Measurements from ENCODE around the gene CRYBG3. TPM values are rescaled to one million over a fixed set of nuclear protein-coding genes. Genes with fewer than 3 reads are reported as not detected.

The CRYBG3 gene
- total and polyA plus RNA-seq, 2 of the 13 experiments (the other 11 are each of a cell fraction or from before 2014, with no cell fraction given) = 3.8 to 15.9 TPM

DNA sequence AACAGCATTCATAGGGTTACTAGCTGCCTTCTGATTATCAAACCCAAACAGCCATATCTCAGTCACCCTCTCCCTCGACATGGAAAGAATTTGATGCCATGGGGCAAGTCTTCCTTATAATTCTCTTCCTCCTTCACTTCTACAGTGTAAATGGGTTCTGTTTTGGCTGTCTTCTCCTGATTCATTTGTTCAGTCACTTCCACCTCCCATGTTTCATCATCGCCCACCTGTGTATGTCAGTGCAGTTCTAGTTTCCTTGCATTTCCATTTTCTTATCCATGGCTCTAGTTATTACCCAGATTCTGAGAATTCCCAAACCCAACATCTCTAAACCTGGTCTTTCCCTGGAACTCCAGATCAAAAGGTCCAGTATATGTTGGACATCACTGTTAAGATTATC is 109.4 kb downstream of the CRYBG3 start:
- H3K9ac ChIP-seq (ENCODE audit: insufficient read depth, low read depth, low read length) = no peak overlapping the region
- no peak for TF ChIP-seq ZNF326 (CRISPR knock-in tag; IDR thresholded peaks at IDR 0.05; ENCODE audit: borderline replicate concordance)
- TF ChIP-seq, protein P1, sequence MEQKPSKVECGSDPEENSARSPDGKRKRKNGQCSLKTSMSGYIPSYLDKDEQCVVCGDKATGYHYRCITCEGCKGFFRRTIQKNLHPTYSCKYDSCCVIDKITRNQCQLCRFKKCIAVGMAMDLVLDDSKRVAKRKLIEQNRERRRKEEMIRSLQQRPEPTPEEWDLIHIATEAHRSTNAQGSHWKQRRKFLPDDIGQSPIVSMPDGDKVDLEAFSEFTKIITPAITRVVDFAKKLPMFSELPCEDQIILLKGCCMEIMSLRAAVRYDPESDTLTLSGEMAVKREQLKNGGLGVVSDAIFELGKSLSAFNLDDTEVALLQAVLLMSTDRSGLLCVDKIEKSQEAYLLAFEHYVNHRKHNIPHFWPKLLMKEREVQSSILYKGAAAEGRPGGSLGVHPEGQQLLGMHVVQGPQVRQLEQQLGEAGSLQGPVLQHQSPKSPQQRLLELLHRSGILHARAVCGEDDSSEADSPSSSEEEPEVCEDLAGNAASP (CRISPR knock-in tag; IDR thresholded peaks at IDR 0.05; ENCODE audit: borderline replicate concordance) = no peak
- TF ChIP-seq ZNF331 (CRISPR knock-in tag; IDR thresholded peaks at IDR 0.05) = no peak
- no peak for TF ChIP-seq NPAS2 (CRISPR knock-in tag; IDR thresholded peaks at IDR 0.05; ENCODE audit: borderline replicate concordance)
- no peak for TF ChIP-seq KAT7 (CRISPR knock-in tag; IDR thresholded peaks at IDR 0.05; ENCODE audit: borderline replicate concordance)
- TF ChIP-seq, protein P2, sequence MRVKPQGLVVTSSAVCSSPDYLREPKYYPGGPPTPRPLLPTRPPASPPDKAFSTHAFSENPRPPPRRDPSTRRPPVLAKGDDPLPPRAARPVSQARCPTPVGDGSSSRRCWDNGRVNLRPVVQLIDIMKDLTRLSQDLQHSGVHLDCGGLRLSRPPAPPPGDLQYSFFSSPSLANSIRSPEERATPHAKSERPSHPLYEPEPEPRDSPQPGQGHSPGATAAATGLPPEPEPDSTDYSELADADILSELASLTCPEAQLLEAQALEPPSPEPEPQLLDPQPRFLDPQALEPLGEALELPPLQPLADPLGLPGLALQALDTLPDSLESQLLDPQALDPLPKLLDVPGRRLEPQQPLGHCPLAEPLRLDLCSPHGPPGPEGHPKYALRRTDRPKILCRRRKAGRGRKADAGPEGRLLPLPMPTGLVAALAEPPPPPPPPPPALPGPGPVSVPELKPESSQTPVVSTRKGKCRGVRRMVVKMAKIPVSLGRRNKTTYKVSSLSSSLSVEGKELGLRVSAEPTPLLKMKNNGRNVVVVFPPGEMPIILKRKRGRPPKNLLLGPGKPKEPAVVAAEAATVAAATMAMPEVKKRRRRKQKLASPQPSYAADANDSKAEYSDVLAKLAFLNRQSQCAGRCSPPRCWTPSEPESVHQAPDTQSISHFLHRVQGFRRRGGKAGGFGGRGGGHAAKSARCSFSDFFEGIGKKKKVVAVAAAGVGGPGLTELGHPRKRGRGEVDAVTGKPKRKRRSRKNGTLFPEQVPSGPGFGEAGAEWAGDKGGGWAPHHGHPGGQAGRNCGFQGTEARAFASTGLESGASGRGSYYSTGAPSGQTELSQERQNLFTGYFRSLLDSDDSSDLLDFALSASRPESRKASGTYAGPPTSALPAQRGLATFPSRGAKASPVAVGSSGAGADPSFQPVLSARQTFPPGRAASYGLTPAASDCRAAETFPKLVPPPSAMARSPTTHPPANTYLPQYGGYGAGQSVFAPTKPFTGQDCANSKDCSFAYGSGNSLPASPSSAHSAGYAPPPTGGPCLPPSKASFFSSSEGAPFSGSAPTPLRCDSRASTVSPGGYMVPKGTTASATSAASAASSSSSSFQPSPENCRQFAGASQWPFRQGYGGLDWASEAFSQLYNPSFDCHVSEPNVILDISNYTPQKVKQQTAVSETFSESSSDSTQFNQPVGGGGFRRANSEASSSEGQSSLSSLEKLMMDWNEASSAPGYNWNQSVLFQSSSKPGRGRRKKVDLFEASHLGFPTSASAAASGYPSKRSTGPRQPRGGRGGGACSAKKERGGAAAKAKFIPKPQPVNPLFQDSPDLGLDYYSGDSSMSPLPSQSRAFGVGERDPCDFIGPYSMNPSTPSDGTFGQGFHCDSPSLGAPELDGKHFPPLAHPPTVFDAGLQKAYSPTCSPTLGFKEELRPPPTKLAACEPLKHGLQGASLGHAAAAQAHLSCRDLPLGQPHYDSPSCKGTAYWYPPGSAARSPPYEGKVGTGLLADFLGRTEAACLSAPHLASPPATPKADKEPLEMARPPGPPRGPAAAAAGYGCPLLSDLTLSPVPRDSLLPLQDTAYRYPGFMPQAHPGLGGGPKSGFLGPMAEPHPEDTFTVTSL (CRISPR knock-in tag; IDR thresholded peaks at IDR 0.05; ENCODE audit: borderline replicate concordance) = no peak
- no peak for TF ChIP-seq ZFP90 (CRISPR knock-in tag; IDR thresholded peaks at IDR 0.05; ENCODE audit: borderline replicate concordance)
- TF ChIP-seq SMAD1 (CRISPR knock-in tag; IDR thresholded peaks at IDR 0.05; ENCODE audit: borderline replicate concordance, low read depth) = no peak
- H3K27me3 ChIP-seq (ENCODE audit: control insufficient read depth in 1 of 2, insufficient read depth in 2 of 2, low read length in 2 of 2) = no peaks in the 10 kb centered on the region; a peak in 1 of 5 replicates
- H3K36me3 ChIP-seq (replicated peaks in 1 of 2; ENCODE audit: control insufficient read depth in 1 of 2, insufficient read depth in 2 of 2, low read length in 2 of 2) = peaks cover 3 to 12% of the 10 kb centered on the region in 2 experiments; a peak in 3 of 5 replicates
- no peak overlapping the region for H3K4me2 ChIP-seq (ENCODE audit: low read depth, low read length)
- WGBS (ENCODE audit: low lambda C conversion rate) = 90% methylated on average over 2 of the region's 2 CpGs
- intact Hi-C loops (cut with micrococcal nuclease; ENCODE audit: unreplicated experiment) = no loop called here
- no peak overlapping the region for H3K27ac ChIP-seq (ENCODE audit: extremely low read length, insufficient read depth, low read length)
- no peaks in the 10 kb centered on the region for H4K20me1 ChIP-seq (ENCODE audit: insufficient read depth, low read length)
- DNase-seq (ENCODE audit: low spot score) (no peak), ATAC-seq (no peak), FAIRE-seq (no peak)
- no peaks in the 10 kb centered on the region for H3K9me3 ChIP-seq (ENCODE audit: low read length)
- H3K79me2 ChIP-seq (ENCODE audit: insufficient read depth, low read length) = no peaks in the 10 kb centered on the region
- H3K4me3 ChIP-seq (replicated peaks in 1 of 3; ENCODE audit: insufficient read depth in 1 of 3, low read depth in 2 of 3, low read length in 3 of 3) = no peak overlapping the region
- in situ Hi-C loops (cut with HindIII; ENCODE audit: extremely low pct_ligation_motif_present, low pct_unique_long_range_greater_than_20kb) = no loop called here
- no TSS peak for BruUV-seq (replicated peaks)
- POLR2A ChIA-PET = no interaction called here
- CTCF ChIA-PET (ENCODE audit: low intra/inter-chr PET ratio, low total read pairs) = no interaction called here
- H3K4me1 ChIP-seq (ENCODE audit: insufficient read depth, low read length) = peaks cover 11% of the 10 kb centered on the region
- no peak overlapping the region for H2AFZ ChIP-seq (ENCODE audit: low read length)
